ENCODE data around the gene HOXB2. TPM values are rescaled to one million over a fixed set of nuclear protein-coding genes. Genes with fewer than 3 reads are reported as not detected.

The HOXB2 gene
- total and polyA plus RNA-seq, 2 experiments from 2014 or later, result not detected

GRCh38 chr17:48554412-48555257, 9.7 kb upstream of the HOXB2 start:
- ATAC-seq (no peak), DNase-seq (ENCODE audit: low spot score) (peak; percentile 40)
- no peaks in the 10 kb centered on the region for H3K9me2 ChIP-seq (ENCODE audit: insufficient read depth)
- Mint-ChIP-seq H3K27ac (no peak overlapping the region), H3K4me1 (peaks cover 36% of the 10 kb centered on the region), H3K4me3 (peak overlapping the region; percentile 44; the same call in 1 of the 3 replicates), H3K9me3 (no peaks in the 10 kb centered on the region; the same call in 2 of the 3 replicates), H3K36me3 (ENCODE audit: low read depth) (no peaks in the 10 kb centered on the region), H3K27me3 (ENCODE audit: insufficient read depth, low read depth, poor library complexity) (peaks cover 99% of the 10 kb centered on the region)
- H3K4me3 ChIP-seq, result peak overlapping the region; percentile 39
- H4K20me1 ChIP-seq (replicated peaks; ENCODE audit: insufficient read depth), result peaks cover 46% of the 10 kb centered on the region
- peak overlapping the region; percentile 71 for H3K4me2 ChIP-seq
- TF ChIP-seq EZH2phosphoT487 (IDR thresholded peaks at IDR 0.05; ENCODE audit: unreplicated experiment) (peak; percentile 39), ZNF462 (CRISPR knock-in tag; IDR thresholded peaks at IDR 0.05) (no peak), EZH2 (IDR thresholded peaks at IDR 0.05; ENCODE audit: low read depth, unreplicated experiment) (peak; percentile 94)
- peaks cover 43% of the 10 kb centered on the region for H3F3A ChIP-seq (replicated peaks; ENCODE audit: low read depth)
- no peaks in the 10 kb centered on the region for H3K79me2 ChIP-seq (replicated peaks; ENCODE audit: insufficient read depth)
- no peak overlapping the region for H3K27ac ChIP-seq (ENCODE audit: low read depth)
- no peaks in the 10 kb centered on the region for H3K36me3 ChIP-seq (ENCODE audit: insufficient read depth)
- H3K4me1 ChIP-seq (ENCODE audit: insufficient read depth), result peaks cover 58% of the 10 kb centered on the region
- H3K27me3 ChIP-seq (ENCODE audit: insufficient read depth), result peaks cover 100% of the 10 kb centered on the region
- H2AFZ ChIP-seq, result no peak overlapping the region

- H3K9me3 Mint-ChIP-seq, result no peaks in the 10 kb centered on the region; the same call in 2 of the 3 replicates
- H3K27ac Mint-ChIP-seq, result no peak overlapping the region
- H3K9me2 ChIP-seq (ENCODE audit: insufficient read depth), result no peaks in the 10 kb centered on the region
- H3K4me1 Mint-ChIP-seq, result peaks cover 33% of the 10 kb centered on the region
- H3K79me2 ChIP-seq (replicated peaks; ENCODE audit: insufficient read depth), result no peaks in the 10 kb centered on the region
- H2AFZ ChIP-seq, result no peak overlapping the region
- H3K27me3 Mint-ChIP-seq (ENCODE audit: insufficient read depth, low read depth, poor library complexity), result peaks cover 99% of the 10 kb centered on the region
- peaks cover 58% of the 10 kb centered on the region for H3K4me1 ChIP-seq (ENCODE audit: insufficient read depth)
- H3K36me3 Mint-ChIP-seq (ENCODE audit: low read depth), result no peaks in the 10 kb centered on the region
- no peaks in the 10 kb centered on the region for H3K36me3 ChIP-seq (ENCODE audit: insufficient read depth)
- H4K20me1 ChIP-seq (replicated peaks; ENCODE audit: insufficient read depth), result peaks cover 38% of the 10 kb centered on the region
- H3K4me3 Mint-ChIP-seq, result no peak overlapping the region
- H3K27me3 ChIP-seq (ENCODE audit: insufficient read depth), result peaks cover 100% of the 10 kb centered on the region
- ATAC-seq (no peak), DNase-seq (ENCODE audit: low spot score) (no peak)
- H3K27ac ChIP-seq (ENCODE audit: low read depth), result no peak overlapping the region
- H3F3A ChIP-seq (replicated peaks; ENCODE audit: low read depth), result peaks cover 35% of the 10 kb centered on the region
- no peak overlapping the region for H3K4me3 ChIP-seq
- no peak overlapping the region; the same call in 1 of the 2 replicates for H3K4me2 ChIP-seq
- no peak for TF ChIP-seq CTCF (conservative IDR thresholded peaks at IDR 0.05; ENCODE audit: low read depth in 2 of 2)
Measured at GRCh38 chr17:48553826-48554225, 8.9 kb upstream of the HOXB2 start.

Measured in GM23338 (cell line).